Stimulated activated CD8-positive, alpha-beta memory T cell treated with anti-CD3 and anti-CD28 coated beads, Interleukin-2, amount 100 ng/mL, for 48 hours (primary cell): ENCODE measurements around the gene OGG1.

ENCODE experiments used
- DNase-seq, 2 donors: peaks; one replicate each; pipeline ENCODE4 v3.0.0-alpha.2; 2020; ENCODE audit warnings: low read depth in 2 of 2

Gene OGG1

DNA sequence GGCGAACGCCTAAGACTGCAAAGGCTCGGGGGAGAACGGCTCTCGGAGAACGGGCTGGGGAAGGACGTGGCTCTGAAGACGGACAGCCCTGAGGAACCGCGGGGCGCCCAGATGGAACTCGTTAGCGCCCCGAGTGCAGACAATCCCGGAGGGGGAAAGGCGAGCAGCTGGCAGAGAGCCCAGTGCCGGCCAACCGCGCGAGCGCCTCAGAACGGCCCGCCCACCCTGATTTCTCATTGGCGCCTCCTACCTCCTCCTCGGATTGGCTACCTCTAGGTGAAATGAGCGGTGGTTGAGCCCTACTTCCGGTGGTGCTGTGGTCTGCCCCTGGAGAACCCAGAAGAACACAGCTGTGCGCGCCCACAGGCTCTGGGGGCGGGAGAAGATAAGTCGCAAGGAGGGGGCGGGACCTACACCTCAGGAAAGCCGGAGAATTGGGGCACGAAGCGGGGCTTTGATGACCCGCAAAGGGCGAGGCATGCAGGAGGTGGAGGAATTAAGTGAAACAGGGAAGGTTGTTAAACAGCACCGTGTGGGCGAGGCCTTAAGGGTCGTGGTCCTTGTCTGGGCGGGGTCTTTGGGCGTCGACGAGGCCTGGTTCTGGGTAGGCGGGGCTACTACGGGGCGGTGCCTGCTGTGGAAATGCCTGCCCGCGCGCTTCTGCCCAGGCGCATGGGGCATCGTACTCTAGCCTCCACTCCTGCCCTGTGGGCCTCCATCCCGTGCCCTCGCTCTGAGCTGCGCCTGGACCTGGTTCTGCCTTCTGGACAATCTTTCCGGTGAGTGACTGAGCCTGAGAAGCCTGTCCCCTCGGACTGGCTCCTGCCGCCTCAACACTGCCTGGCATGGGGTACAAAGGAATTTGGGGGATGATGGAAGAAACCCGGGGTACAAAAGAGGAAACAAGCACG is at the start of gene OGG1:
Gene OGG1, plus strand, starts transcription at position 308 of the 911 bp plus-strand sequence. Its CDS starts 335 bp downstream, at position 643.
- peak; percentile 92 to 96 for DNase-seq

- DNase-seq, result no peak
Observed at GRCh38 chr3:9700536-9700935, 49.2 kb upstream of the OGG1 start.

GRCh38 chr3:9701006-9701405 is 48.7 kb upstream of the OGG1 start:
- no peak for DNase-seq

DNA sequence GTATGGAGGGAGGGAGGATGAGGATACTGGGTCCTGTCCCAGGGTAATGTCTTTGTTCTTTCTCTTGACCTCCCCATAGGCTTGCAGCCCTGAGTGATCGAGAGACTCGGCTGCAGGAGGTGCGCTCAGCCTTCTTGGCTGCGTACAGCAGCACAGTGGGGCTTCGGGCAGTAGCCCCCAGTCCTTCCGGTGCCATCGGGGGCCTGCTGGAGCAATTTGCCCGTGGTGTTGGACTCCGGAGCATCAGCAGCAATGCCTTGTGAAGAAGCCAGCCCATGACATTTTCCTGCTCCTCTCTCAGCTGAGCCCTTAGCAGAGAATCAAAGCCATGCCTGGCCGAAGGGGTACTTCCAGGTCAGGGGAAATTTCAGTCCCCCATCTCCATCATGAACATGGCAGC is 48.0 kb upstream of the OGG1 start:
- DNase-seq, result no peak

DNA sequence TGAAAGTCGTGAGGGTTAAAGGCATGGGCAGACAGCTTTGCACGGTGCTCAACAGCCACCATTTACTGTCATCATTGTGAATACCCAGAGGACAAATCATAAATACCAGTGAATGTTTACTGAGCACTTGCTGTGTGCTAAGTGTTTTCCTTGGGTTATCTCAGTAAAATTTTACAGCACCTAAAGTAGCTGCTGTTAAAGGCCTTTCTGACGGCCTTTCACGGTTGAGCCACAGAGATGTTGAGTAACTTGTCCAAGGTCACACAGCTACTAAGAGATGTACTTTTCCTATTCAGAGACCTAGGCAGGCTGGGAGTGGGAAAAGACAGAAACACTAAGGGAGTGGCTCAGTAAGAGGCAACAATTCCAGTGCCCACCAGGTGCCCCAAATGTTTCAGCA is 46.5 kb upstream of the OGG1 start:
- no peak for DNase-seq

GRCh38 chr3:9703736-9704346 is 45.9 kb upstream of the OGG1 start, which contains the start of gene CPNE9:
CPNE9 (plus strand) TSS chr3:9703833; CDS start chr3:9703997, 164 bp downstream.
- DNase-seq, result no peak

- DNase-seq, result no peak
Observed at GRCh38 chr3:9704347-9705322, 45.1 kb upstream of the OGG1 start.

GRCh38 chr3:9710174-9710739 is 39.5 kb upstream of the OGG1 start:
- DNase-seq, result no peak

GRCh38 chr3:9712415-9712814 is 37.3 kb upstream of the OGG1 start:
- no peak for DNase-seq

- no peak for DNase-seq
Observed at GRCh38 chr3:9713142-9713541, 36.6 kb upstream of the OGG1 start.

- DNase-seq, result no peak
Observed at GRCh38 chr3:9715136-9715535, 34.6 kb upstream of the OGG1 start.

GRCh38 chr3:9715764-9716437 is 33.9 kb upstream of the OGG1 start:
- no peak for DNase-seq

DNA sequence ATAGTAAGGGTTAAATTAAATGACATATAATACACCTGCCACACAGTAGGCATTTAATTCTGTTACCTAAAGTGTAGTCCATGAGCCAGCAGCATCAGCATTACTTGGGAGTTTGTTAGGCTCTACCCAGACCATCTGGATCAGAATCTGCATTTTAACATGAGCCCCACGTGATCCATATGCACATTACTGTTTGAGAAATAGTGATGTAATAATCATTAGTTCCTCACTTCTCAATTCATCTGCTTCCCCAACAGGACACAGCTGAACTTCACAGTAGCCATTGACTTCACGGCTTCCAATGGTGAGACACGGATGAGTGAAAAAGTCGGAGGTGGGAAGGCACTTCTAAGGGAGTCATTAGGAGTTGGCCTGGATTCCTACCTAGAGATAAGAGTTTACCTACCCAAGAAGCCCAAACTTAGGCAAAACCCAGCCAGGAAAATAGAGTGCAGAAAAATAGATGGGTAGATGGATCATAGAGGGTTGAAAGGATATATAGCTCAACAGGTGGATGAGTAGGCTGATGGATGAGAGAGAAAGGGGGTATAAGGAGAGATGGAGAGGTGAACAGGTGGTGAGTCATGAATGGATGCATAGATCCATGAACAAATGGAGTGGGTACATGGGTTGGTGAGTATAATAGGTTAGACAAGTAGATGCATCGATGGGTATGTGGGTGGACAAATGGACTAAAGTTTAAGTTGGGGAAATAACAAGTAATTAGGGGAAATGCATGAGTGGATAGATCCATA is 32.8 kb upstream of the OGG1 start:
- no peak for DNase-seq

DNA sequence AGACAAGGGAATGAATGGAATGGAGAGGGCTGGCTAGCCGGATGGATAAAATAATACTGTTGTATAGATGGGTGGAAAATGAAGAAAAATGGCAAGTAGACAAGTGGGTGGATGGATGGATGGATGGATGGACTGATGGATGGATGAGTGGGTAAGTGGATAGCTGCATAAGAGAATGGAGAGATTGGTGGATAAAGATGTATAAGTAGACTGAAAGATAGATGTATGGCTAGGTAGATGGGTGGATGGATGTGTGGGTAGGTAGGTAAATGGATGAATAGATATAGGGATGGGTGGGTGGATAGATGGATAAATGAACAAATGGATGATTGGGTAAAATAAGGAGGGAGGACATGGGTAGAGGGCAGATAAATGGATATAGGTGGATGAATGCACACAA is 32.2 kb upstream of the OGG1 start:
- no peak for DNase-seq

DNA sequence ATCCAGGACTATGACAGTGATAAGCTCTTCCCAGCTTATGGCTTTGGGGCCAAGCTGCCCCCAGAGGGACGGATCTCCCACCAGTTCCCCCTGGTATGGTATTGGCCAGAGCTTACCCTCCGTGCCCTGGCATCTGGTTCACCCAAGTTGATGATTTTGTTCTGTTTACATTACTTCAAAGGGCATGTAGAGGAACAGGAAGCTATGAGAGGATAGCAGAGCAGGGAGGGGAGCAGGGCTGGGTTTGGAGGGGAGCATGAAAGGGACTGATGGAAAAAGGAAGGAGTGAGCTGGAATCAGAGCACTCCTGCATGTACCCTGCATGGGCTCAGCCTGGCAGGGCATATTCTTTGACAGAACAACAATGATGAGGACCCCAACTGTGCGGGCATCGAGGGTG is 31.6 kb upstream of the OGG1 start:
- no peak for DNase-seq

GRCh38 chr3:9721015-9721699 is 28.6 kb upstream of the OGG1 start:
- no peak for DNase-seq

- DNase-seq, result no peak
Observed at GRCh38 chr3:9721700-9722060, 28.1 kb upstream of the OGG1 start.

DNA sequence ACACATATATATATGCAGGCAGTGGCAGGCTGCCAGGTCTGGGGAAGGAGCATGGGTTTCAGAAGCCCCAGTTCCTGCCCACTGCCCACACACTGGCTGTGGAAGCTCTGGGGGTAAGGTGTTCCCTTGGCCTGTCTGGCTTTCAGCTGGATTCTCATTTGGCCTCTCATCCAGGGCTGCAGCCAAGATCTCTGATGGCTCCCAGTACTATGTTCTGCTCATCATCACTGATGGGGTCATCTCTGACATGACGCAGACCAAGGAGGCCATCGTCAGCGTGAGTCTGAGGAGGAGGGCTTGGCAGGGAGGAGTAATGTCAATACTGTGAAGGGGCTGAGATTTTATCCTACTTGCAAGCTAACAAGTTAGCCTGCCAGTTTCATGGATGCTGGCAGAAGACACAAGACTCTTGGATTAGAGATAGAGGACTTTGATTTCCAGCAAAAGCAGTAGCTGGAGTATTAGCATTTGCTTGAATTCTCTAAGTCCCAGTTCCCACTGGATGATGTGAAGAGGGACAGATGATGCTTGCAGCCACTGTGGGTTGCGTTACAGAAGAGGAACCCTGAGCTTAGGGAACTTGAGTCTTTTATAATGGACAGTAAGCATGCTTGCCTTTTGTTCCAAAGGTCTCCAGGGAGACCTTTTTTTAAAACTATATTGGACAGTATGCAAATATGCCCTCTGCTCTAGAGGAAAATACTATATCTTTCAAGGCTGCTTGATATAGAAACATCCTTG is 23.8 kb upstream of the OGG1 start:
- DNase-seq, result no peak

DNA sequence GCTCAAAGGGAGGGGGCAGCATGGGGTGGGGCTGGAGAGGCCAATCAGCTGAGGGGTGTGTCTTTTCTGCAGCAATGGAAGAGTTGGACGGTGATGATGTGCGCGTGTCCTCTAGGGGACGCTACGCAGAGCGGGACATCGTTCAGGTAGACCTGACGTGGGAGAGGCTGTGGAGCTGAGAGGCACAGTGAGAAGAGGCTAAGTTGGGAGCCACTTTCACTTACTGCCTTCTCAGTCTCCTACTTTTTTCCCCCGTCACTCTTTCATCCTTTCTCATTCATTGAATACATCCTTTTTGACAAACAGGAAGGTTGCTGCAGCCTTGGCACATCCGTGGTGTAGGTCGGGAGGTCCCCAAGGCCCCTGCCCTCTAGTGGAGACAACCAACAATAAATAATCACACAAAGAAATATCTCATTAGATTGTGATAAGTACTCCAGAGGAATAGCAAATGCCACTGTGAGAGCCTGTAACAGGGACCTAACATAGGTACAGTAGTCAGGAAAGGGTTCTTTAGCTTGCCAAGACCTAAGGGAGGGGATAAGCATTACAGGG is 22.6 kb upstream of the OGG1 start:
- DNase-seq, result peak; percentile 34 to 43
